Fibroblast of pulmonary artery (primary cell): Measurements from ENCODE around the gene RGS2.

ENCODE experiments used
- DNase-seq: peaks from one replicate; pipeline ENCODE4 v3.0.0-alpha.2; 2010; ENCODE audit warnings: low read depth
- H3K4me3 ChIP-seq: replicated peaks from 2 replicates; pipeline ENCODE4 v1.5.1; 2011; ENCODE audit warnings: low read depth, mild to moderate bottlenecking, control low read depth, low read length, moderate library complexity
- CTCF ChIP-seq: IDR thresholded peaks from 2 replicates; pipeline ENCODE4 v1.5.1; 2011; ENCODE audit warnings: mild to moderate bottlenecking, control low read depth, low read length, inconsistent platforms; ENCODE audit errors: missing control alignments

RGS2 gene

GRCh38 chr1:192810253-192810880 lies 1.5 kb downstream of the RGS2 start:
- H3K4me3 ChIP-seq = peak overlapping the region; percentile 93
- DNase-seq = peak; percentile 72
- TF ChIP-seq CTCF = no peak

- no peak for TF ChIP-seq CTCF
- peak; percentile 18 for DNase-seq
- H3K4me3 ChIP-seq = peak overlapping the region; percentile 93
Observed at GRCh38 chr1:192811006-192811405, 2.2 kb downstream of the RGS2 start.

GRCh38 chr1:192811594-192812239 lies 2.9 kb downstream of the RGS2 start:
- H3K4me3 ChIP-seq = no peak overlapping the region
- peak; percentile 47 for DNase-seq
- no peak for TF ChIP-seq CTCF

- DNase-seq = peak; percentile 60
- H3K4me3 ChIP-seq = no peak overlapping the region
Observed at GRCh38 chr1:192812420-192813209, 3.8 kb downstream of the RGS2 start.

GRCh38 chr1:192814805-192815204 lies 6.0 kb downstream of the RGS2 start:
- DNase-seq = no peak
- no peak for TF ChIP-seq CTCF
- H3K4me3 ChIP-seq = no peak overlapping the region

More at GRCh38 chr1:192812420-192813209, 3.8 kb downstream of the RGS2 start:
- TF ChIP-seq CTCF = no peak

GRCh38 chr1:192817246-192817645 lies 8.4 kb downstream of the RGS2 start:
- no peak for TF ChIP-seq CTCF
- H3K4me3 ChIP-seq = no peak overlapping the region

More at GRCh38 chr1:192817246-192817645, 8.4 kb downstream of the RGS2 start:
- DNase-seq = no peak
